Loucy (cell line): ENCODE results near the gene CDCA8.

Experiments used
- H2AFZ ChIP-seq: fragments of 200-600 bp; sonication (generic); 2 replicates; pipeline ENCODE4 v1.6.0; 2016; ENCODE audit warnings: antibody characterized with exemption, mild to moderate bottlenecking, low read length, moderate library complexity
- H3F3A ChIP-seq: fragments of 200-600 bp; 2 replicates; pipeline ENCODE4 v1.6.0; 2016; ENCODE audit warnings: antibody characterized with exemption, low read depth, mild to moderate bottlenecking
- H3K27me3 ChIP-seq: fragments of 200-600 bp; sonication (generic); 2 replicates; pipeline ENCODE4 v1.6.1; 2014; ENCODE audit warnings: low read length, mild to moderate bottlenecking; ENCODE audit not compliant: insufficient read depth, poor library complexity, severe bottlenecking
- H3K36me3 ChIP-seq: fragments of 200-600 bp; sonication (generic); 2 replicates; pipeline ENCODE4 v1.6.1; 2016; ENCODE audit warnings: low read length; ENCODE audit not compliant: insufficient read depth
- H3K4me1 ChIP-seq: fragments of 200-600 bp; sonication (generic); 2 replicates; pipeline ENCODE4 v1.5.1; 2014; ENCODE audit warnings: low read length, mild to moderate bottlenecking; ENCODE audit not compliant: insufficient read depth, poor library complexity, severe bottlenecking
- H3K4me2 ChIP-seq: fragments of 200-600 bp; sonication (generic); 2 replicates; pipeline ENCODE4 v1.6.0; 2014; ENCODE audit warnings: antibody characterized with exemption, low read length, low read depth, mild to moderate bottlenecking; ENCODE audit not compliant: poor library complexity, severe bottlenecking
- H3K4me3 ChIP-seq: fragments of 200-600 bp; sonication (generic); 2 replicates; pipeline ENCODE4 v1.5.1; 2014; ENCODE audit warnings: low read length, mild to moderate bottlenecking, mixed read lengths; ENCODE audit not compliant: poor library complexity, severe bottlenecking
- H3K79me2 ChIP-seq: fragments of 200-600 bp; sonication (generic); 2 replicates; pipeline ENCODE4 v1.6.1; 2014; ENCODE audit warnings: low read length; ENCODE audit not compliant: insufficient read depth
- H3K9ac ChIP-seq: fragments of 200-600 bp; sonication (generic); 2 replicates; pipeline ENCODE4 v1.6.0; 2014; ENCODE audit warnings: mild to moderate bottlenecking, low read depth, low read length, moderate library complexity; ENCODE audit not compliant: poor library complexity, severe bottlenecking
- H3K9me2 ChIP-seq: fragments of 200-600 bp; sonication (generic); replicated peaks from 2 replicates; pipeline ENCODE4 v1.6.1; 2016; ENCODE audit warnings: low read depth, low read length, mixed read lengths
- H3K9me3 ChIP-seq: fragments of 200-600 bp; sonication (generic); 2 replicates; pipeline ENCODE4 v1.6.1; 2014; ENCODE audit warnings: mild to moderate bottlenecking, antibody characterized with exemption, low read length, low read depth; ENCODE audit not compliant: insufficient read depth
- H4K20me1 ChIP-seq: fragments of 200-600 bp; sonication (generic); 2 replicates; pipeline ENCODE4 v1.6.0; 2014; ENCODE audit warnings: antibody characterized with exemption, low read length, mild to moderate bottlenecking; ENCODE audit not compliant: insufficient read depth, poor library complexity, severe bottlenecking
- EZH2phosphoT487 ChIP-seq: fragments of 200-600 bp; IDR thresholded peaks from 2 replicates; pipeline ENCODE4 v1.6.1; 2018; ENCODE audit warnings: antibody characterized with exemption, mild to moderate bottlenecking, moderate library complexity, borderline replicate concordance
- TF ChIP-seq, protein P1 (sequence below): fragments of 200-600 bp; sonication (generic); conservative IDR thresholded peaks from 2 replicates; pipeline ENCODE4 v1.5.1; 2014; ENCODE audit warnings: mild to moderate bottlenecking, antibody characterized with exemption, low read length

The CDCA8 gene

DNA sequence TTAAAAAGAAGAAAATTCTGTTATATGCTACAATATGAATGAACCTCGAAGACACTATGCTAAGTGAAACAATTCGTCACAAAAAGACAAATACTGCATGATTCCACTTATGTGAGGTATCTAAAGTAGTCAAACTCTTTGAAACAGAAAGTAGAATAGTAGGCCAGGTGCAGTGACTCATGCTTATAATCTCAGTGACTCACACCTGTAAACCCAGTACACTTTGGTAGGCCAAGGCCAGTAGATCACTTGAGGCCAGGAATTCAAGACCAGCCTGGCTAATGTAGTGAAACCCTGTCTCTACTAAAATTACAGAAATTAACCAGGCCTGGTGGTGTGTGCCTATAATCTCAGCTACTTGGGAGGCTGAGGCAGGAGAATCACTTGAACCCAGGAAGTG lies 46.9 kb downstream of the CDCA8 start:
- H3K27me3 ChIP-seq, result no peaks in the 10 kb centered on the region
- no peaks in the 10 kb centered on the region for H3K4me1 ChIP-seq
- no peaks in the 10 kb centered on the region for H3K9me3 ChIP-seq
- no peaks in the 10 kb centered on the region for H3K36me3 ChIP-seq
- no peaks in the 10 kb centered on the region for H4K20me1 ChIP-seq
- H2AFZ ChIP-seq, result no peak overlapping the region
- no peak overlapping the region for H3K4me3 ChIP-seq
- TF ChIP-seq, protein P1, sequence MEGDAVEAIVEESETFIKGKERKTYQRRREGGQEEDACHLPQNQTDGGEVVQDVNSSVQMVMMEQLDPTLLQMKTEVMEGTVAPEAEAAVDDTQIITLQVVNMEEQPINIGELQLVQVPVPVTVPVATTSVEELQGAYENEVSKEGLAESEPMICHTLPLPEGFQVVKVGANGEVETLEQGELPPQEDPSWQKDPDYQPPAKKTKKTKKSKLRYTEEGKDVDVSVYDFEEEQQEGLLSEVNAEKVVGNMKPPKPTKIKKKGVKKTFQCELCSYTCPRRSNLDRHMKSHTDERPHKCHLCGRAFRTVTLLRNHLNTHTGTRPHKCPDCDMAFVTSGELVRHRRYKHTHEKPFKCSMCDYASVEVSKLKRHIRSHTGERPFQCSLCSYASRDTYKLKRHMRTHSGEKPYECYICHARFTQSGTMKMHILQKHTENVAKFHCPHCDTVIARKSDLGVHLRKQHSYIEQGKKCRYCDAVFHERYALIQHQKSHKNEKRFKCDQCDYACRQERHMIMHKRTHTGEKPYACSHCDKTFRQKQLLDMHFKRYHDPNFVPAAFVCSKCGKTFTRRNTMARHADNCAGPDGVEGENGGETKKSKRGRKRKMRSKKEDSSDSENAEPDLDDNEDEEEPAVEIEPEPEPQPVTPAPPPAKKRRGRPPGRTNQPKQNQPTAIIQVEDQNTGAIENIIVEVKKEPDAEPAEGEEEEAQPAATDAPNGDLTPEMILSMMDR, result no peak
- no peak for TF ChIP-seq EZH2phosphoT487
- no peaks in the 10 kb centered on the region for H3F3A ChIP-seq
- no peak overlapping the region for H3K4me2 ChIP-seq
- H3K9ac ChIP-seq, result no peak overlapping the region
- H3K79me2 ChIP-seq, result no peaks in the 10 kb centered on the region
- no peaks in the 10 kb centered on the region for H3K9me2 ChIP-seq

DNA sequence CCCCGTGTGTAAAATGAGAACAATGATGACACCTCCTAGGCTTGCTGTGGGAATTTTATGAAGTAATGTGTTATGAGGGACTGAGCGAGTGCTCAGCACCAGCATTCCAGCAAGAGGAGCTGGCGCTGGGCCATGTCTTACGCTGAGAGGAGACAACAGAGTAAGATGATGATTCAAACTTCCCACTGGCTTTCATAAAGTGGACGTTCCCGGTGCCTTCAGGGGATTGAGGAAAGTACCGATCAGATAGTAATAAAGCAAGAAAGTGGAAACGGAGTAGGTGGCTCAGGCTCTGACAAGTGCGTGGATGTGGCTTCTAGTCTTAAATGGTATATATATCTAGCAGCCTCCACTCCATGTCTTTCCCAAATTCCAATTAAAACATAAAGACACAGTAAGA lies 48.8 kb downstream of the CDCA8 start:
- Histone ChIP-seq H3K36me3 (no peaks in the 10 kb centered on the region), H3F3A (no peaks in the 10 kb centered on the region), H3K4me1 (no peaks in the 10 kb centered on the region), H2AFZ (no peak overlapping the region), H3K79me2 (no peaks in the 10 kb centered on the region), H3K9me2 (no peaks in the 10 kb centered on the region), H4K20me1 (no peaks in the 10 kb centered on the region), H3K27me3 (no peaks in the 10 kb centered on the region), H3K9ac (no peak overlapping the region), H3K4me3 (no peak overlapping the region), H3K4me2 (no peak overlapping the region), H3K9me3 (no peaks in the 10 kb centered on the region)
- no peak for TF ChIP-seq EZH2phosphoT487
- TF ChIP-seq, protein P1, result no peak

DNA sequence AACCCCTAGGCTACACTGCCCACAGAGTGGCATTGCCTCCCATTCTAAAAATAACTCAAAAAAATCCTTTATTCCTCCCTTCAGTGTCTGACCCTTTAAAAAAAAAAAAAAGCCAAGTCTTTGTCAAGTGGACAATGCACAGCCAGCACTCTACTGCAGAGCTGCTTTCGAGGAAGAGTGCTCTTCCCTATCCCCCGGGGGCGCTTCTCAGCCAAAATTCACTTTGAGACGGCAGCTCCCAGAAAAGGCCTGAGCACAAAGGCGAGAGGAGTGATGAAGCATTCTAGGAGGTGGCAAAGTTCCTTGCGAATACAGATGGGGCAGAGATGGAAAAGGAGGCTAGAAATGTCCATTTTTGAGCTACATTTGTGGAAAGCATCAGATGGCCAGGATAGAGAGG lies 49.3 kb downstream of the CDCA8 start:
- TF ChIP-seq EZH2phosphoT487, result no peak
- TF ChIP-seq, protein P1, result no peak
- no peaks in the 10 kb centered on the region for H3K9me2 ChIP-seq
- H3K79me2 ChIP-seq, result no peaks in the 10 kb centered on the region
- H4K20me1 ChIP-seq, result no peaks in the 10 kb centered on the region
- no peak overlapping the region for H3K4me2 ChIP-seq
- H3F3A ChIP-seq, result no peaks in the 10 kb centered on the region
- H2AFZ ChIP-seq, result no peak overlapping the region
- no peaks in the 10 kb centered on the region for H3K27me3 ChIP-seq
- H3K4me3 ChIP-seq, result no peak overlapping the region
- H3K9ac ChIP-seq, result no peak overlapping the region
- no peaks in the 10 kb centered on the region for H3K4me1 ChIP-seq
- no peaks in the 10 kb centered on the region for H3K36me3 ChIP-seq
- H3K9me3 ChIP-seq, result no peaks in the 10 kb centered on the region
